A549 (cell line): Measurements from ENCODE around the gene DHX8. TPM values are rescaled to one million over a fixed set of nuclear protein-coding genes. Genes with fewer than 3 reads are reported as not detected.

Experiments used
- ATAC-seq, 2 experiments: fragments of 200-7000 bp in 1 of 2; fragments of >200 bp in 1 of 2; cut with Nextera tagmentation in 1 of 2; cut with Tn5 transposase in 1 of 2; 3 replicates each; pipeline versions ENCODE4 v1.8.0 to v1.9.1; 2018 to 2020; ENCODE audit warnings: mild to moderate bottlenecking in 1 of 2, moderate library complexity in 1 of 2
- CTCF ChIA-PET: fragments of 300-600 bp; sonication (Branson Sonifier 250); formaldehyde crosslinking; extraction: SDS; loops from one replicate; lab custom pipeline; 2021; ENCODE audit warnings: antibody characterized with exemption, inconsistent platforms; lab: Yijun Ruan, JAX
- POLR2A ChIA-PET: fragments of 350-600 bp; formaldehyde crosslinking; extraction: SDS; loops from one replicate; lab custom pipeline; 2021; ENCODE audit warnings: antibody characterized with exemption, inconsistent platforms; lab: Yijun Ruan, JAX
- DNase-seq, 2 experiments: peaks; one replicate each; pipeline versions ENCODE4 v3.0.0 to v3.0.0-alpha.2; 2011 to 2016; ENCODE audit warnings: low read depth in 1 of 2, low spot score in 1 of 2
- FAIRE-seq: peaks from 2 replicates; lab custom pipeline; 2011; peaks lifted over from hg19 to GRCh38; lab: Jason Lieb, UNC
- H3K27ac ChIP-seq, 2 experiments: fragments of >200 bp; sonication (Bioruptor Twin); formaldehyde crosslinking; 3 replicates each; pipeline ENCODE4 v1.5.1; 2016 to 2017
- H3K4me1 ChIP-seq: fragments of >200 bp; sonication (Bioruptor Twin); formaldehyde crosslinking; 3 replicates; pipeline ENCODE4 v1.6.1; 2016
- H3K4me2 ChIP-seq: fragments of >200 bp; sonication (Bioruptor Twin); formaldehyde crosslinking; 3 replicates; pipeline ENCODE4 v1.6.1; 2016
- H3K4me3 ChIP-seq: fragments of >200 bp; sonication (Bioruptor Twin); formaldehyde crosslinking; 3 replicates; pipeline ENCODE4 v1.5.1; 2016
- H3K9me3 ChIP-seq: fragments of >200 bp; sonication (Bioruptor Twin); formaldehyde crosslinking; 3 replicates; pipeline ENCODE4 v1.6.1; 2016
- BHLHE40 ChIP-seq: IDR thresholded peaks from 2 replicates; pipeline ENCODE4 v1.6.1; 2012; ENCODE audit warnings: low read depth, low read length, inconsistent platforms
- CBX8 ChIP-seq: fragments of 200-600 bp; sonication (generic); IDR thresholded peaks from 2 replicates; pipeline ENCODE4 v1.6.1; 2016
- CHD4 ChIP-seq: fragments of 200-600 bp; sonication (generic); IDR thresholded peaks from 2 replicates; pipeline ENCODE4 v1.6.1; 2016; ENCODE audit warnings: antibody characterized with exemption, mild to moderate bottlenecking, borderline replicate concordance
- CTCF ChIP-seq: fragments of >200 bp; sonication (Bioruptor Twin); formaldehyde crosslinking; IDR thresholded peaks from 3 replicates; pipeline ENCODE4 v1.5.1; 2016
- EHF ChIP-seq: fragments of 250-450 bp; sonication (Bioruptor Pico); IDR thresholded peaks from 2 replicates; pipeline ENCODE4 v1.5.0; 2020; ENCODE audit warnings: mild to moderate bottlenecking
- FOSB ChIP-seq: fragments of 250-450 bp; sonication (Bioruptor Pico); IDR thresholded peaks from 2 replicates; pipeline ENCODE4 v1.5.0; 2020; ENCODE audit warnings: mild to moderate bottlenecking, moderate library complexity
- HDAC2 ChIP-seq: fragments of 200-600 bp; sonication (generic); IDR thresholded peaks from 2 replicates; pipeline ENCODE4 v1.6.1; 2016
- HES2 ChIP-seq: fragments of >200 bp; sonication (Bioruptor Twin); formaldehyde crosslinking; IDR thresholded peaks from 2 replicates; pipeline ENCODE4 v1.6.1; 2016
- HEYL ChIP-seq: fragments of 250-450 bp; sonication (Bioruptor Pico); IDR thresholded peaks from 2 replicates; pipeline ENCODE4 v1.8.0; 2021; ENCODE audit warnings: mild to moderate bottlenecking, moderate library complexity
- KDM5A ChIP-seq: fragments of 200-600 bp; sonication (generic); IDR thresholded peaks from 2 replicates; pipeline ENCODE4 v1.6.1; 2016; ENCODE audit warnings: antibody characterized with exemption, mild to moderate bottlenecking
- MAX ChIP-seq: IDR thresholded peaks from 2 replicates; pipeline ENCODE4 v1.6.1; 2012
- NPAS2 ChIP-seq: fragments of 250-450 bp; sonication (Bioruptor Pico); IDR thresholded peaks from 2 replicates; pipeline ENCODE4 v1.8.0; 2022; ENCODE audit warnings: mild to moderate bottlenecking, moderate library complexity, borderline replicate concordance
- RCOR1 ChIP-seq: fragments of 150-350 bp; IDR thresholded peaks from 2 replicates; pipeline ENCODE4 v1.6.1; 2014; ENCODE audit warnings: antibody characterized with exemption, low read length, low read depth
- RFX5 ChIP-seq: fragments of 450-650 bp; IDR thresholded peaks from 2 replicates; pipeline ENCODE4 v1.7.1; 2014; ENCODE audit warnings: antibody characterized with exemption, mild to moderate bottlenecking, moderate library complexity
- TP53 ChIP-seq: fragments of 250-450 bp; sonication (Bioruptor Pico); IDR thresholded peaks from 2 replicates; pipeline ENCODE4 v1.5.0; 2021; ENCODE audit warnings: mild to moderate bottlenecking, moderate library complexity
- USF2 ChIP-seq: fragments of 450-650 bp; IDR thresholded peaks from 2 replicates; pipeline ENCODE4 v1.6.1; 2014; ENCODE audit warnings: antibody characterized with exemption
- WGBS: methylation state at CpG from one replicate; pipeline ENCODE4 v1.1.6; 2017; ENCODE audit errors: missing lambda C conversion rate; 5-methylcytosine and 5-hydroxymethylcytosine counted together
- polyA plus RNA-seq, 4 experiments: library from polyadenylated mRNA; depleted of rRNA in 3 of 4; stranded (reverse); fragments of >200 nt; fragmentation: RNase III in 1 of 4; extraction: RNeasy Plus Mini Kit Qiagen cat#74134 plus additional on column Dnase treatment in 1 of 4; gene quantifications; 2 replicates in 3 of 4; 3 replicates in 1 of 4; pipeline ENCODE4 v1.2.3, GENCODE V29; 2011 to 2017
- TF ChIP-seq, protein P1 (sequence below): fragments of 250-450 bp; sonication (Bioruptor Pico); IDR thresholded peaks from 2 replicates; pipeline ENCODE4 v1.5.0; 2021; ENCODE audit warnings: mild to moderate bottlenecking, moderate library complexity, borderline replicate concordance
- TF ChIP-seq, protein P2 (sequence below): fragments of 250-450 bp; sonication (Bioruptor Pico); IDR thresholded peaks from 2 replicates; pipeline ENCODE4 v1.5.0; 2020; ENCODE audit warnings: low read depth, mild to moderate bottlenecking, moderate library complexity
- TF ChIP-seq, protein P3 (sequence below): fragments of >200 bp; sonication (Bioruptor Twin); formaldehyde crosslinking; IDR thresholded peaks from 3 replicates; pipeline ENCODE4 v1.6.1; 2016
- TF ChIP-seq, protein P4 (sequence below): fragments of 150-350 bp; IDR thresholded peaks from 2 replicates; pipeline ENCODE4 v1.6.1; 2014; ENCODE audit warnings: low read depth, mild to moderate bottlenecking, low read length

DHX8 gene
- polyA plus RNA-seq, 2 of the 4 experiments (the other 2 are of a cell fraction), result 33.2 to 66.0 TPM

DNA sequence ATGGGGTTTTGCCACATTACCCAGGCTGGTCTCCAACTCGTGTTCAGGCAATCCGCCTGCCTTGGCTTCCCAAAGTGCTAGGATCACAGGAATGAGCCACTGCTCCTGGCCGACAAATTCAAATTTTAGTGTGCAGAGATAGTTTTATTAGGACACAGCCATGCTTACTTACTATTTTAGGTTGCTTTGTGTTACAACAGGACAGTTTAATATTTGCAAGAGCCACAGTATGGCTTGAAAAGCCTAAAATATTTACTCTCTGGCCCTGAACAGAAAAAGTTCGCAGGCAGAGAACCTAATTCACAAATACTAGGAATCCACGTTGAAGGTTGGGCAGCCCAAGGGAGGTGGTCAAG, 75.0 kb downstream of the DHX8 start:
- no peak for DNase-seq
- CTCF ChIA-PET, result interaction anchor here (0.6 to 10.2 kb wide), 8 partner anchors 11 to 408 kb away, joined by 3 to 88 read pairs (median 6); partner anchors contain the start of gene DHX8
- H3K27ac ChIP-seq, result peak overlapping the region in 1 of 2 experiments; percentile 71; a peak in 3 of 6 replicates
- peaks cover 35% of the 10 kb centered on the region for H3K4me1 ChIP-seq
- POLR2A ChIA-PET, result no interaction called here
- WGBS, result 76% methylated on average over 5 of the region's 5 CpGs
- FAIRE-seq, result no peak
- no peak overlapping the region for H3K4me3 ChIP-seq
- TF ChIP-seq RFX5 (no peak), HDAC2 (no peak), HES2 (no peak), CHD4 (no peak), NPAS2 (no peak), FOSB (no peak), USF2 (no peak)
- TF ChIP-seq, protein P1, sequence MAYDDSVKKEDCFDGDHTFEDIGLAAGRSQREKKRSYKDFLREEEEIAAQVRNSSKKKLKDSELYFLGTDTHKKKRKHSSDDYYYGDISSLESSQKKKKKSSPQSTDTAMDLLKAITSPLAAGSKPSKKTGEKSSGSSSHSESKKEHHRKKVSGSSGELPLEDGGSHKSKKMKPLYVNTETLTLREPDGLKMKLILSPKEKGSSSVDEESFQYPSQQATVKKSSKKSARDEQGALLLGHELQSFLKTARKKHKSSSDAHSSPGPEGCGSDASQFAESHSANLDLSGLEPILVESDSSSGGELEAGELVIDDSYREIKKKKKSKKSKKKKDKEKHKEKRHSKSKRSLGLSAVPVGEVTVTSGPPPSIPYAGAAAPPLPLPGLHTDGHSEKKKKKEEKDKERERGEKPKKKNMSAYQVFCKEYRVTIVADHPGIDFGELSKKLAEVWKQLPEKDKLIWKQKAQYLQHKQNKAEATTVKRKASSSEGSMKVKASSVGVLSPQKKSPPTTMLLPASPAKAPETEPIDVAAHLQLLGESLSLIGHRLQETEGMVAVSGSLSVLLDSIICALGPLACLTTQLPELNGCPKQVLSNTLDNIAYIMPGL (CRISPR knock-in tag), result no peak
- TF ChIP-seq, protein P2, sequence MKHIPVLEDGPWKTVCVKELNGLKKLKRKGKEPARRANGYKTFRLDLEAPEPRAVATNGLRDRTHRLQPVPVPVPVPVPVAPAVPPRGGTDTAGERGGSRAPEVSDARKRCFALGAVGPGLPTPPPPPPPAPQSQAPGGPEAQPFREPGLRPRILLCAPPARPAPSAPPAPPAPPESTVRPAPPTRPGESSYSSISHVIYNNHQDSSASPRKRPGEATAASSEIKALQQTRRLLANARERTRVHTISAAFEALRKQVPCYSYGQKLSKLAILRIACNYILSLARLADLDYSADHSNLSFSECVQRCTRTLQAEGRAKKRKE (CRISPR knock-in tag), result no peak
- TF ChIP-seq, protein P3, sequence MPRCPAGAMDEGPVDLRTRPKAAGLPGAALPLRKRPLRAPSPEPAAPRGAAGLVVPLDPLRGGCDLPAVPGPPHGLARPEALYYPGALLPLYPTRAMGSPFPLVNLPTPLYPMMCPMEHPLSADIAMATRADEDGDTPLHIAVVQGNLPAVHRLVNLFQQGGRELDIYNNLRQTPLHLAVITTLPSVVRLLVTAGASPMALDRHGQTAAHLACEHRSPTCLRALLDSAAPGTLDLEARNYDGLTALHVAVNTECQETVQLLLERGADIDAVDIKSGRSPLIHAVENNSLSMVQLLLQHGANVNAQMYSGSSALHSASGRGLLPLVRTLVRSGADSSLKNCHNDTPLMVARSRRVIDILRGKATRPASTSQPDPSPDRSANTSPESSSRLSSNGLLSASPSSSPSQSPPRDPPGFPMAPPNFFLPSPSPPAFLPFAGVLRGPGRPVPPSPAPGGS, result no peak
- TF ChIP-seq, protein P4, sequence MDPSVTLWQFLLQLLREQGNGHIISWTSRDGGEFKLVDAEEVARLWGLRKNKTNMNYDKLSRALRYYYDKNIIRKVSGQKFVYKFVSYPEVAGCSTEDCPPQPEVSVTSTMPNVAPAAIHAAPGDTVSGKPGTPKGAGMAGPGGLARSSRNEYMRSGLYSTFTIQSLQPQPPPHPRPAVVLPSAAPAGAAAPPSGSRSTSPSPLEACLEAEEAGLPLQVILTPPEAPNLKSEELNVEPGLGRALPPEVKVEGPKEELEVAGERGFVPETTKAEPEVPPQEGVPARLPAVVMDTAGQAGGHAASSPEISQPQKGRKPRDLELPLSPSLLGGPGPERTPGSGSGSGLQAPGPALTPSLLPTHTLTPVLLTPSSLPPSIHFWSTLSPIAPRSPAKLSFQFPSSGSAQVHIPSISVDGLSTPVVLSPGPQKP, result no peak
- H3K9me3 ChIP-seq, result no peaks in the 10 kb centered on the region
- no peak for ATAC-seq
- H3K4me2 ChIP-seq, result no peak overlapping the region

DNA sequence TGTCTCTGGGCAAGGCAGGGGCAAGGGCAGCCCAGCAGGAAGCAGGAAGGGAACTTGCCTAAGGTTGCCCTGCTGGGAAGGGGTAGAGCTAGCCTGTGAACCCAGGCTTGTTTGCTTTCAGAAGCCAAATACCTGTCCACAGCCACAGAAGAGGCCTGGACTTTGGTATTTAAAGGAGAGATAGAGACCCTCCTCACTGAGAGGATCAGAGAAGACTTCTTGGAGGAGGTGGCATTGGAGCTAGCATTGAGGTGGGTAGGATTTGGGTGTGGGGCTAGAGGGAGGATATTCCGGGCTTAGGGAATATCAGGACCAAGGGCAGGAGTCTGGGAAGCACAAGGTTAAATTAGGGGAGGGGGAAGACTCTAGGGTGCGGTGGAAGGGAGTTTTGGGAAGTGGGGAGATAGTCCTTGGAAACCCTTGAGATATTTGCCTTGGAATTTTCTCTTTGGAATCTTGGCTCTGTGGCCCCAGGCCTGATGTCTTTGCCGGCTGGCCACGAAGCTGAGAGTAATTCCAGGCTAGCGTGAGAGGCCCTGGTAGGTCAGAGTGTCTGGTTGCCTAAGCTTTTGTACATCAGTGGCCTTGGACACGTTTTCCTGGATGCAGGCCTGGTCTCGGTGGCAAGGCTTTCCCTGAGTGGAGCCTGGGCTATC, 75.5 kb downstream of the DHX8 start:
- no peak for FAIRE-seq
- peak overlapping the region in 1 of 2 experiments; percentile 57; a peak in 3 of 6 replicates for H3K27ac ChIP-seq
- POLR2A ChIA-PET, result interaction anchor here (1.2 kb wide), 1 partner anchor 14 kb away, joined by 3 read pairs; no protein-coding TSS in a partner anchor
- WGBS, result 80% methylated on average over 7 of the region's 7 CpGs
- H3K4me2 ChIP-seq, result no peak overlapping the region
- H3K9me3 ChIP-seq, result no peaks in the 10 kb centered on the region
- no peak for DNase-seq
- CTCF ChIA-PET, result interaction anchor here (0.6 to 10.2 kb wide), 8 partner anchors 10 to 407 kb away, joined by 3 to 88 read pairs (median 6); no protein-coding TSS in a partner anchor
- TF ChIP-seq HEYL (CRISPR knock-in tag) (no peak), BHLHE40 (no peak), HES2 (no peak), EHF (no peak), RCOR1 (no peak), KDM5A (no peak), MAX (no peak), TP53 (CRISPR knock-in tag) (no peak), CTCF (no peak), CBX8 (no peak)
- TF ChIP-seq, protein P1 (CRISPR knock-in tag), result no peak
- no peak for ATAC-seq
- peaks cover 29% of the 10 kb centered on the region for H3K4me1 ChIP-seq
- no peak overlapping the region for H3K4me3 ChIP-seq
